CD14-positive monocyte (primary cell): ENCODE results near the gene SLC9A9. TPM values are rescaled to one million over a fixed set of nuclear protein-coding genes. Genes with fewer than 3 reads are reported as not detected.

Experiments used
- DNase-seq, 3 donors: peaks; one replicate each; pipeline ENCODE4 v3.0.0-alpha.2; 2011 to 2022
- H2AFZ ChIP-seq: 2 replicates; pipeline ENCODE4 v1.6.0; 2012; ENCODE audit warnings: mild to moderate bottlenecking, low read depth, low read length, inconsistent platforms; ENCODE audit not compliant: insufficient read depth, poor library complexity, severe bottlenecking
- H3K27ac ChIP-seq, 2 donors: 1 replicate in 1 of 2; 2 replicates in 1 of 2; pipeline ENCODE4 v1.5.1; 2012 to 2013; ENCODE audit warnings: low read length in 2 of 2, control low read depth in 1 of 2, inconsistent platforms in 1 of 2, low read depth in 1 of 2, mild to moderate bottlenecking in 1 of 2
- H3K27me3 ChIP-seq, 2 donors: one replicate each; pipeline versions ENCODE4 v1.6.0 to v1.6.1; 2011 to 2013; ENCODE audit warnings: low read length in 2 of 2; ENCODE audit not compliant: control insufficient read depth in 2 of 2, insufficient read depth in 2 of 2
- H3K36me3 ChIP-seq, 2 donors: replicated peaks in 1 of 2; 1 replicate in 1 of 2; 2 replicates in 1 of 2; pipeline versions ENCODE4 v1.5.1 to v1.6.1; 2012 to 2013; ENCODE audit warnings: low read length in 2 of 2, control low read depth in 1 of 2, inconsistent platforms in 1 of 2, mild to moderate bottlenecking in 1 of 2; ENCODE audit not compliant: insufficient read depth in 2 of 2, control insufficient read depth in 1 of 2
- H3K4me1 ChIP-seq, 2 donors: 1 replicate in 1 of 2; 2 replicates in 1 of 2; pipeline versions ENCODE4 v1.5.1 to v1.6.1; 2012 to 2013; ENCODE audit warnings: low read length in 2 of 2, control low read depth in 1 of 2, inconsistent platforms in 1 of 2, mild to moderate bottlenecking in 1 of 2, moderate library complexity in 1 of 2; ENCODE audit not compliant: insufficient read depth in 2 of 2, control insufficient read depth in 1 of 2
- H3K4me2 ChIP-seq: replicated peaks from 2 replicates; pipeline ENCODE3; 2012; ENCODE audit warnings: low read length, moderate library complexity, mild to moderate bottlenecking; ENCODE audit not compliant: poor library complexity, severe bottlenecking; ENCODE audit errors: extremely low read depth
- H3K4me3 ChIP-seq, 3 experiments: fragments of 200-600 bp in 1 of 3; sonication (generic) in 1 of 3; replicated peaks in 1 of 3; 1 replicate in 2 of 3; 2 replicates in 1 of 3; pipeline ENCODE4 v1.5.1; 2011 to 2013; ENCODE audit warnings: low read length in 3 of 3, mild to moderate bottlenecking in 3 of 3, control low read depth in 2 of 3, low read depth in 2 of 3, inconsistent platforms in 1 of 3, moderate library complexity in 1 of 3
- H3K79me2 ChIP-seq: 2 replicates; pipeline ENCODE4 v1.6.0; 2012; ENCODE audit warnings: mild to moderate bottlenecking, control low read depth, inconsistent platforms, low read length, moderate library complexity; ENCODE audit not compliant: insufficient read depth
- H3K9ac ChIP-seq: 2 replicates; pipeline ENCODE4 v1.6.0; 2017; ENCODE audit warnings: low read length, mild to moderate bottlenecking; ENCODE audit not compliant: insufficient read depth, poor library complexity, severe bottlenecking
- H3K9me3 ChIP-seq, 2 donors: replicated peaks in 1 of 2; 1 replicate in 1 of 2; 2 replicates in 1 of 2; pipeline versions ENCODE4 v1.5.1 to v1.6.1; 2012 to 2013; ENCODE audit warnings: low read length in 2 of 2, control low read depth in 1 of 2; ENCODE audit not compliant: control insufficient read depth in 1 of 2, insufficient read depth in 1 of 2
- H4K20me1 ChIP-seq: 2 replicates; pipeline ENCODE4 v1.6.0; 2012; ENCODE audit warnings: mild to moderate bottlenecking, low read length, control low read depth, moderate library complexity; ENCODE audit not compliant: insufficient read depth
- H3K27ac Mint-ChIP-seq, 7 donors: one replicate each; pipeline ENCODE4 v1.8.0; 2020; ENCODE audit warnings: mild to moderate bottlenecking in 7 of 7, mixed read lengths in 7 of 7, moderate library complexity in 6 of 7, inconsistent platforms in 2 of 7
- H3K27me3 Mint-ChIP-seq, 3 donors: one replicate each; pipeline ENCODE4 v1.8.0; 2021 to 2022; ENCODE audit warnings: low read depth in 3 of 3, mild to moderate bottlenecking in 3 of 3, mixed read lengths in 3 of 3, moderate library complexity in 3 of 3, inconsistent platforms in 1 of 3
- H3K36me3 Mint-ChIP-seq, 2 donors: one replicate each; pipeline ENCODE4 v1.8.0; 2020; ENCODE audit warnings: mixed read lengths in 2 of 2, inconsistent platforms in 1 of 2, mild to moderate bottlenecking in 1 of 2
- H3K4me1 Mint-ChIP-seq: one replicate; pipeline ENCODE4 v1.8.0; 2020; ENCODE audit warnings: mild to moderate bottlenecking, mixed read lengths
- H3K4me3 Mint-ChIP-seq, 2 donors: one replicate each; pipeline ENCODE4 v1.8.0; 2020; ENCODE audit warnings: mild to moderate bottlenecking in 2 of 2, mixed read lengths in 2 of 2, moderate library complexity in 1 of 2
- H3K9me3 Mint-ChIP-seq, 7 donors: one replicate each; pipeline ENCODE4 v1.8.0; 2020 to 2022; ENCODE audit warnings: mixed read lengths in 7 of 7, mild to moderate bottlenecking in 6 of 7, moderate library complexity in 6 of 7, inconsistent platforms in 2 of 7
- CTCF ChIP-seq: fragments of 200-600 bp; IDR thresholded peaks from one replicate; pipeline ENCODE4 v1.8.0; 2022; ENCODE audit warnings: antibody characterized with exemption, mild to moderate bottlenecking
- WGBS: methylation state at CpG from one replicate; pipeline ENCODE4 v1.1.5; 2013; ENCODE audit warnings: missing lambda C conversion rate; ENCODE audit not compliant: insufficient coverage; 5-methylcytosine and 5-hydroxymethylcytosine counted together
- intact Hi-C, 2 donors: fragments of 100-400 bp; cut with micrococcal nuclease; formaldehyde crosslinking; loops; one replicate each; pipeline versions ENCODE4 v1.15.0 to v1.15.1; 2023
- polyA plus RNA-seq, 3 donors: library from polyadenylated mRNA; depleted of rRNA in 1 of 3; unstranded in 2 of 3; stranded (reverse) in 1 of 3; fragments of 300-500 nt in 2 of 3; fragments of >200 nt in 1 of 3; fragmentation: Illumina TruSeq in 2 of 3; gene quantifications; 1 replicate in 2 of 3; 2 replicates in 1 of 3; pipeline ENCODE4 v1.2.3, GENCODE V29; 2012 to 2021

Gene SLC9A9
- polyA plus RNA-seq, 3 donors = 14.1 to 32.8 (median 27.0) TPM

GRCh38 chr3:143222981-143223380, 625.3 kb downstream of the SLC9A9 start:
- no peak overlapping the region for H3K4me3 Mint-ChIP-seq

GRCh38 chr3:143222505-143222904, 625.8 kb downstream of the SLC9A9 start:
- Histone ChIP-seq H3K27me3 (no peaks in the 10 kb centered on the region), H3K9ac (no peak overlapping the region), H3K4me1 (no peaks in the 10 kb centered on the region), H3K4me3 (no peak overlapping the region), H3K9me3 (no peaks in the 10 kb centered on the region), H3K27ac (no peak overlapping the region), H3K4me2 (no peak overlapping the region), H3K36me3 (no peaks in the 10 kb centered on the region), H4K20me1 (no peaks in the 10 kb centered on the region), H2AFZ (no peak overlapping the region), H3K79me2 (no peaks in the 10 kb centered on the region)
- intact Hi-C loops = no loop called here
- Mint-ChIP-seq H3K4me1 (peaks cover 15% of the 10 kb centered on the region), H3K36me3 (no peaks in the 10 kb centered on the region), H3K27ac (no peak overlapping the region), H3K9me3 (no peaks in the 10 kb centered on the region), H3K4me3 (no peak overlapping the region), H3K27me3 (no peaks in the 10 kb centered on the region)
- no peak for TF ChIP-seq CTCF
- 100% methylated on average over 1 of the region's 3 CpGs for WGBS
- peak; percentile 2 to 17 (median 11) for DNase-seq

More at GRCh38 chr3:143222981-143223380, 625.3 kb downstream of the SLC9A9 start:
- intact Hi-C loops = no loop called here
- no peak for DNase-seq
- Mint-ChIP-seq H3K36me3 (no peaks in the 10 kb centered on the region), H3K27me3 (no peaks in the 10 kb centered on the region), H3K4me1 (peaks cover 14% of the 10 kb centered on the region), H3K27ac (no peak overlapping the region), H3K9me3 (no peaks in the 10 kb centered on the region)
- no peaks in the 10 kb centered on the region for H3K79me2 ChIP-seq
- H3K9me3 ChIP-seq = no peaks in the 10 kb centered on the region
- no peak overlapping the region for H3K4me3 ChIP-seq
- no peaks in the 10 kb centered on the region for H4K20me1 ChIP-seq
- no peaks in the 10 kb centered on the region for H3K36me3 ChIP-seq
- H3K4me2 ChIP-seq = no peak overlapping the region
- no peaks in the 10 kb centered on the region for H3K4me1 ChIP-seq
- no peak for TF ChIP-seq CTCF
- H3K27ac ChIP-seq = no peak overlapping the region
- WGBS = no CpG with 5 or more reads among the region's 1 CpG
- H3K9ac ChIP-seq = no peak overlapping the region
- no peaks in the 10 kb centered on the region for H3K27me3 ChIP-seq
- H2AFZ ChIP-seq = no peak overlapping the region
